ENCODE data around the gene MAP3K21. TPM values are rescaled to one million over a fixed set of nuclear protein-coding genes. Genes with fewer than 3 reads are reported as not detected.

The MAP3K21 gene
- total and polyA plus RNA-seq, 2 of the 8 experiments (the other 6 are each of a cell fraction or from before 2014, with no cell fraction given) = 21.2 to 21.8 TPM

DNA sequence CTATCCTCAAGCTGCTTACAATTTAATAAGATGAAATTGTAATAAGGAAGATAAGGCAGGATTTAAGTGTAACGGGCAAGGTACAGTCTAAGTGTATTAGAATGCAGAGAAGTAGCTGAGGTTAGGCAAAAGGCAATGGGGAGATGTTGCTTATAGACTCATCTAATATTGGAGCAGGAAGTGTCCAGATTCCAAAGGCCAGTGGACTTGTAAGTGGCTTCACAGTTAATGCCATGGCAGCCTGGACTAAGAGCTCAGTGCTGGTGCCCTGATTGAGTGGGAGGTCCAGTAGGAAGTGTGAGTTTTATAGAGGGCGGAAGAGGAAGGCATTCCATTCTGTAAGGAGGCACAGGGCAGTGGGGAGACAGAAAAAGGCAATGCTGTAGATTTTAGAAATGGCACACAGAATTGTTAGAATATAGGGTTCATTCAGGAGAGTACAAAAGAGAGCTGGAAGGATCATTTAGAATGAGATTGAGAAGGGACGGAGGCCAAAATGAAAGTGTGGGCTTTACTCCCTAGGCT is 12.6 kb downstream of the MAP3K21 start:
- Histone ChIP-seq H3K14ac (ENCODE audit: insufficient read length) (no peak overlapping the region), H2AFZ (ENCODE audit: low read length) (no peak overlapping the region), H3K18ac (ENCODE audit: extremely low read depth, low read length) (no peak overlapping the region), H3K9me3 (ENCODE audit: insufficient read depth in 2 of 2, low read depth in 1 of 2, low read length in 1 of 2) (no peaks in the 10 kb centered on the region), H4K91ac (replicated peaks; ENCODE audit: insufficient read length, low read length) (no peak overlapping the region), H3K79me2 (ENCODE audit: control insufficient read depth in 1 of 2, insufficient read depth in 2 of 2, low read length in 2 of 2) (peaks cover 0 to 78% of the 10 kb centered on the region in 2 experiments; a peak in 2 of 4 replicates), H2BK5ac (ENCODE audit: low read depth, low read length) (no peak overlapping the region), H3K4me3 (ENCODE audit: extremely low read depth in 1 of 4, insufficient read depth in 2 of 4, low read depth in 3 of 4, low read length in 4 of 4) (no peak overlapping the region), H3K4ac (replicated peaks; ENCODE audit: insufficient read length, low read depth, low read length) (no peak overlapping the region), H3K56ac (replicated peaks; ENCODE audit: insufficient read length, low read depth, low read length) (no peak overlapping the region), H2BK120ac (replicated peaks; ENCODE audit: low read depth, low read length) (no peak overlapping the region), H4K8ac (ENCODE audit: extremely low read depth, insufficient read depth, low read length) (no peak overlapping the region), H3K27me3 (replicated peaks in 1 of 4; ENCODE audit: control insufficient read depth in 3 of 4, extremely low read depth in 1 of 4, insufficient read depth in 3 of 4, low read length in 3 of 4) (no peaks in the 10 kb centered on the region), H3K27ac (ENCODE audit: low read depth, low read length) (no peak overlapping the region), H2AK5ac (ENCODE audit: low read depth, low read length) (no peak overlapping the region; the same call in 1 of the 2 replicates), H3K23ac (ENCODE audit: insufficient read length) (no peak overlapping the region), H3K23me2 (ENCODE audit: low read depth, low read length) (no peaks in the 10 kb centered on the region; the same call in 1 of the 2 replicates), H2BK15ac (ENCODE audit: low read length) (no peak overlapping the region), H3K4me1 (replicated peaks in 1 of 4; ENCODE audit: control insufficient read depth in 3 of 4, insufficient read depth in 4 of 4, low read length in 3 of 4) (peaks cover 0 to 6% (median 2%) of the 10 kb centered on the region in 4 experiments; a peak in 3 of 7 replicates), H3K4me2 (ENCODE audit: insufficient read depth in 1 of 2, low read depth in 2 of 2, low read length in 2 of 2) (no peak overlapping the region), H3K9ac (replicated peaks in 1 of 4; ENCODE audit: extremely low read depth in 1 of 4, low read depth in 3 of 4, low read length in 3 of 4) (no peak overlapping the region), H2BK12ac (ENCODE audit: low read depth, low read length) (no peak overlapping the region; the same call in 1 of the 2 replicates), H4K20me1 (replicated peaks in 1 of 2; ENCODE audit: control insufficient read depth in 1 of 2, insufficient read depth in 2 of 2, low read length in 2 of 2) (no peaks in the 10 kb centered on the region), H3K36me3 (ENCODE audit: control insufficient read depth in 2 of 4, insufficient read depth in 4 of 4, low read length in 3 of 4) (no peaks in the 10 kb centered on the region), H3K79me1 (ENCODE audit: low read depth, low read length) (peaks cover 3% of the 10 kb centered on the region), H2BK20ac (ENCODE audit: low read length) (no peak overlapping the region), H4K5ac (ENCODE audit: insufficient read length, low read depth, low read length) (no peak overlapping the region)
- ChIA-PET CTCF (ENCODE audit: partially characterized antibody) (interaction anchor here (0.7 to 1.6 kb wide), 4 partner anchors 8 to 452 kb away, joined by 3 to 5 read pairs (median 3); no protein-coding TSS in a partner anchor), POLR2A (ENCODE audit: partially characterized antibody) (interaction anchor here (1.2 kb wide), 1 partner anchor 12 kb away, joined by 3 read pairs; no protein-coding TSS in a partner anchor)
- WGBS, 2 experiments (ENCODE audit: extremely low coverage in 1 of 2, insufficient coverage in 1 of 2, insufficient read length in 1 of 2, insufficient replicate concordance in 2 of 2, low coverage in 1 of 2, low lambda C conversion rate in 2 of 2, missing lambda C conversion rate in 1 of 2) = 68% methylated on average over 3 of the region's 3 CpGs; no CpG with 5 or more reads in 1 of the 2 experiments
- DNase-seq (ENCODE audit: low read depth in 1 of 2, low spot score in 2 of 2) = no peak
- FAIRE-seq = no peak
- TF ChIP-seq TCF12 (IDR thresholded peaks at IDR 0.05; ENCODE audit: low read depth, low read length) (no peak), KDM5A (IDR thresholded peaks at IDR 0.05; ENCODE audit: low read length) (no peak), FOSL1 (IDR thresholded peaks at IDR 0.05; ENCODE audit: insufficient read depth, low read depth, low read length) (no peak), BACH1 (IDR thresholded peaks at IDR 0.05; ENCODE audit: low read length) (no peak), NRF1 (IDR thresholded peaks at IDR 0.05; ENCODE audit: low read depth, low read length) (no peak), SP2 (IDR thresholded peaks at IDR 0.05; ENCODE audit: low read length) (no peak), TEAD4 (IDR thresholded peaks at IDR 0.05; ENCODE audit: low read depth, low read length) (no peak), SIN3A (conservative IDR thresholded peaks at IDR 0.05 in 1 of 2, IDR thresholded peaks at IDR 0.05 in 1 of 2; ENCODE audit: low read depth in 1 of 2, low read length in 2 of 2) (no peak), KDM4A (IDR thresholded peaks at IDR 0.05; ENCODE audit: low read depth, low read length, severe bottlenecking) (no peak), NANOG (IDR thresholded peaks at IDR 0.05; ENCODE audit: insufficient read depth, low read depth, low read length, poor library complexity, severe bottlenecking) (no peak)
- TF ChIP-seq, protein P1, sequence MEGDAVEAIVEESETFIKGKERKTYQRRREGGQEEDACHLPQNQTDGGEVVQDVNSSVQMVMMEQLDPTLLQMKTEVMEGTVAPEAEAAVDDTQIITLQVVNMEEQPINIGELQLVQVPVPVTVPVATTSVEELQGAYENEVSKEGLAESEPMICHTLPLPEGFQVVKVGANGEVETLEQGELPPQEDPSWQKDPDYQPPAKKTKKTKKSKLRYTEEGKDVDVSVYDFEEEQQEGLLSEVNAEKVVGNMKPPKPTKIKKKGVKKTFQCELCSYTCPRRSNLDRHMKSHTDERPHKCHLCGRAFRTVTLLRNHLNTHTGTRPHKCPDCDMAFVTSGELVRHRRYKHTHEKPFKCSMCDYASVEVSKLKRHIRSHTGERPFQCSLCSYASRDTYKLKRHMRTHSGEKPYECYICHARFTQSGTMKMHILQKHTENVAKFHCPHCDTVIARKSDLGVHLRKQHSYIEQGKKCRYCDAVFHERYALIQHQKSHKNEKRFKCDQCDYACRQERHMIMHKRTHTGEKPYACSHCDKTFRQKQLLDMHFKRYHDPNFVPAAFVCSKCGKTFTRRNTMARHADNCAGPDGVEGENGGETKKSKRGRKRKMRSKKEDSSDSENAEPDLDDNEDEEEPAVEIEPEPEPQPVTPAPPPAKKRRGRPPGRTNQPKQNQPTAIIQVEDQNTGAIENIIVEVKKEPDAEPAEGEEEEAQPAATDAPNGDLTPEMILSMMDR (IDR thresholded peaks at IDR 0.05; ENCODE audit: control extremely low read depth in 1 of 3, insufficient read depth in 1 of 3, low read depth in 1 of 3, low read length in 3 of 3) = no peak

Data from H1 (cell line).